Eye (tissue), 1 donor: ENCODE data around the gene MED13L.

Source experiments
- DNase-seq: peaks from one replicate; pipeline ENCODE4 v3.0.0-alpha.2; 2015

MED13L gene

DNA sequence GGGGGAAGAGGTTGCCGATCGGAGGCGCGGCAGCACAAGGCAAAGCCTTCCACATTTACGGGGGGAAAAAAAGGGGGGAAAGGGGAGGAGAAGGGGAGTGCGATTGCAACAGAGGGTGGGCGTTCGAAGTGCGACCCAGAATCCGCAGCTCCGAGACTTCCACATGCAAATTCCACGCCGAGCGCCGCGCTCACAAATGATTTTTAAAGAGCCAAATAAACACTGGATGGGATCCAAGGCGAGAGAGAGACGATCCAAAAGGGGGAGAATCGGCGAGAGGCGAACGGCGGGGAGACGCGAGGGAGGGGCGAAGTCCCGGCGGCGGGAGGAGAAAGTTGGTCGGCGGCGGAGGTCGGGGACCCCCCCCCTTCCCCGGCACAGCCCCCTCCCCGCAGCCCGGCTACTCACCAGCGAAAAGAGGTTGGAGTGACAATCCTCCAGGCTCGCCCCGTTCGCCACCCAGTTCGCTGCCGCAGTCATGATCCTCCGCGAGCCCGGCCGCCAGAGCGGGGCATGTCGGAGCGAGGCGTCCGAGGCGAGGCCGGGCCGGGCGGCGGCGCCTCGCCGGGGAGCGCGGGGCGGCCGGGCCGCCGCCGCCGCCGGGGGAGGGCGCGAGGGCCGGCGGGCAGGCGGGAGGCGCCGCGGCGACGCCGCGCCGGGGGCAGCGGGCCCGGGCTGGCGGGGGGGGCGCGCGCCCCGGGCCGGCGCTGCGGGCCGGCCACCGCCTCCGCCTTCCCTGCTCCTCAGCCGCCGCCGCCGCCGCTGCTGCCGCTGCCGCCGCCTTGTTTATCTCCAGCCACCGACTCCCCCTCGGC is 634 bp downstream of the MED13L start:
- peak; percentile 94 for DNase-seq

DNA sequence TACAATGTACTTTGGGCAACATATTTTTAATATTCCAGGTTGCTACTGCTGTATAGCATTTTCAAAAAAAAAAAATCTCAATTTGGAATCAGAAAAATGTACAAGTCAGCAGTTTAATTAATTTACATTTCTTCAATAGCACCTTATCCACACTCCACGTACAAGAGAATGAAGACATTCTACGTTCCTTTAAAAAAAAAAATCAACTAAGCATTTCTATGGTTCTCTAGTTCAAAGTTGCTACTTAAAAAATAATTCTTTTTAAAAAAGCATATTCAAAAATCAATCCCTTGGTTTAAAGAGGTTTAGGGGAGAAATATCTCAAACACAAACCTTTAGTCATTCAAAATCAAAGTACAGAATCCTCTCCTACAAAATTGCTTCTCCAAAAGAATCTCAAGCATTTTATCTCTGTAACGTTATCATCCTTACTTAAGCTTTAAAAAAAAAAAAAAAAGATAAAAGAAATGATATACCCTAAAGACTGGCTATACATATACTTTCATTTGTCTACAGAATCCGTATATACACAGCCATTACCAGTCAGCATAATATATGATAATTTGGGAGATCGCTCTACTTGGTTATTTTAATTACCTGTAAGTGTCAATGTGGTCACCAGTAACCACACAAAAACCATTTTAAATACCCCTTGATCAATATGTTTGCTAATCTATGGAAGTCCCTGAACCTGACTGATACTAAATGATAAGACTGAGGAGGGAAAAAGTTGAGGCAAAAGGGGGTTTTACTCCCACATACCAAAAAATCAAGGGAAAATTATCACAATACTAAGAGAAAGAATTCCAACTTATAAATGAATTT is 2.7 kb downstream of the MED13L start:
- no peak for DNase-seq

DNA sequence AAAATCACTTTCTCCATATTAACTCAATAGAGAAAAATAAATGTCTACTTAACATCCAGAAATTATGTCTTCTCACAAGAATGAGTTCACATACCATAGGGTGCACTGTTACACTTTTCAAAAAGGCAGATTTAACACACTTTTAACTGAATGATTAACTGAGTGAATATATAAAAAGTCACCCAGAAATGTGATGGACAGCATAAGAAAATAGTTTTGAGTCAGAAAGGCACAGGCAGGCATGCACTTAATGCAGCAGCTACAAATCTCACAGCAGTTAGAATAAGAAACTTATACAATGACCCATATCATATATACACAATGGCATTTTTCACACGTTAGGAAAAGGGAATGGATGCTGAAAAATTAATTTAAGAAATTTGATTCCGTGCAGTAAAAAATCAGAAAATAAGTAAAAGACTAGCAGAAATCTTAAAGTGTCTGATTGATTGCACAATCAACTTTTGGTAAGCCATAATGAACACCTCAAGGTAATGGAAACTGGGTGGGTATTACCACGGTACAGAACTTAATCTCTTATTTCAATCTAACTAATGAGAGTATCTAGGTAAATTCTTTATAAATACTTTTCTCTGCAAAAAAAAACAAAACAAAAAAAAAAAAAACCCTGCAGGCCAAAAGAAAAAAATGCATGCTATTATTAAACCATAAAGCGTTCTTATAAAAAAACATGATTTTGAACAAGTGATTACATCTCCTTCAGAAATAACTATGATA is 3.5 kb downstream of the MED13L start:
- DNase-seq, result no peak

DNA sequence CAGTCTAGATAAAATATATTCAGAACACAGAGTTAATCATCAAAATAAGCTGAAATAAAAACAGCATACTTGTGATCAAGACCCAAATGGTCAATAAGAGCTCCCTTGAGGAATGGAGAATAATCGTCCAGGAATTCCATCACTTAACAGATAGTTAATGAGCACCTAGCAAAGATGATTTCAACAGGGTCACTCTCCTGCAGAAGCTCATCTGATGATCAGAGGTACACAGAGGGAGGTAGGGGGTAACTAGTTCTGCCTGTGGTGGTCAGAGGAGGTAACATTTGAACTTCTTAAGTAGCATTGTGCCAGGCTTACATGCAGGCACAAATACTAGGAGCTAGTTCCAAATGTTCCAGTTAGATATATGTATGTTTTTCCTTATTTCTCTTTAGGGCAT is 9.5 kb downstream of the MED13L start:
- no peak for DNase-seq

DNA sequence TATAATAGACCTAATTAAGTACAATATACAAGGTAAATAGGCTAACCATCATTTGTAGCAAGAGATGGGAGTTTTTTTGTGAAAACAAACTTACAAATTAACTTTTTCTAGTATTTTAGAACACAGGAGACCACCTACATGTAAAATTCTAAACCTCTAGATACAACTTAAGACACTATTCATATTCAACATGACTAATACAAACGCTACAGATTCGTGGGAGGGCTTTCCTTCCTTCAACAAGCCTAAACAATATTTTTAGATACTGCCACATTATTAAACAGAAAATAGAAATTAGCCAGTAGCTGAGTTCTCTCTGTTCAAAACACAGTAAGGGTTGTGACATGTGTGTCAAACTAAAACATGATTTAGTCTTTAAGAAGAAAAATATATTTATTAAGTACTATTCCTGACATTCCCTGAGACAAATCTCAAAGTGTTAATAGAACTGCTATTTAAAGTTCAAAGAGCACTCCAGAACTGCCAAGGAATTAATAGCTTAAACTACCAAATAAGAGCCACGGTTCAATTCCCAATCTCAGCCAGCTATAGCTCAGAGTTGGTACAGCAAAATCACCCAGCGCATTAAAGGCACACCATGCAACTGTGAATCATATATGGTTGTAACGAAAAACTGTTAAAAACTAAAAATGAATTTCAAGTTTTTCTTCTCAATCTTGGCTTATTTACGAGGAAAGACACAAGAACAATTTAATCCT is 10.7 kb downstream of the MED13L start:
- DNase-seq, result no peak

DNA sequence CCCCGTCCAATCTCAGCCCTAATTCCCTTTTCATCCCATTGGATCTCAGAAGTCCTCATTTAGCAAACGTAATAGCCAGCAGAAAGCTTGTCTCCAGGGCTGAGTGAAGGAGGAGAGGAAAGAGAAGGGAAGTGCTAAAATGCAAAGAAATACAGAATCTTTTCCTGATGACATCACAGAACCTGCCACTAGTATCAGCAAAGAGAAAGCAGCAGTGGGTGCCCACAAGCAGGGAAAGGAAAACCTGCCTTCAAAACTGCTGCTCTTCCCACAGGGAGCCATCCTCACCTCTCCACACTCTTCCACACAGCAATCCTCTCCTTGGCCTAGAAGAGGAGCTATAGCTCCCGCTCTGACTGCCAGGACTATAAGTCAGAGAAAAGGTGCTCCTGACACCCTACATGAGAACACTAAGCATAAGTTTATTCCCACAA is 11.3 kb downstream of the MED13L start:
- no peak for DNase-seq

DNA sequence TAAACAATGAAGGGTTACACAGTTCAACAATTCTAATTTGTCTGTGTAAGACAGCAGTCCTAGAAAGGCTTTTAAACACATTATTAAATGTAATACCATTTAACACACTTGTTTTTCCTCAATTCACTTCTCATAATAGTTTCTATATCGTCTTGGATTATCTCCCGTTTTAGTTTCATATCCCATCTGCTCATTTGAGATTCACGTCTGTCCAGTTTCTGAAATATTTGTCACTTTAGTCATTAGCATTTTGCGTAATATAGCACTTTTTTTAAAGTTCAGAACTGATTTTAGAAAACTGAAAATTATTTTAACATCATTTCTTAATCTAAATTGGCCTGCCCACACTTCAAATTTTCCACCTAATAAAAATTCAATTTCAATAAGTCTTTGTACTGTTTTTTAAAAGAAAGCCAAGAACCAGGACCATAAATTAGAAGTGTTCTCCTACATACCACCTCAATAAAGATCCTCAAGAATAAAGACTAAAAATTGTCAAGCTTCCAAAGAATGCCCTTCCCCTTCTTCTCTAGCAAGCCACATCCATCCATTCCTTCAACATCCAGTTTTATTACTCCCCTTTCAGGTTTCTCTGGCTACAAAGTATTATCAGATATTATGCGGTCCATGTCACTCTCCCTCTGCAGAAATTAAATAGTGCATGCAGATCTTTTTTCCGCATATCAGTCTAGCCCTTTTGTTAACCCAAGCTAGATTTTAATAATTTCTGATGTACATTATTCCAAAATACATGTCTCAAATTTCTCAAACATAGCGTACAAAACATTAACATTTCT is 11.9 kb downstream of the MED13L start:
- no peak for DNase-seq

DNA sequence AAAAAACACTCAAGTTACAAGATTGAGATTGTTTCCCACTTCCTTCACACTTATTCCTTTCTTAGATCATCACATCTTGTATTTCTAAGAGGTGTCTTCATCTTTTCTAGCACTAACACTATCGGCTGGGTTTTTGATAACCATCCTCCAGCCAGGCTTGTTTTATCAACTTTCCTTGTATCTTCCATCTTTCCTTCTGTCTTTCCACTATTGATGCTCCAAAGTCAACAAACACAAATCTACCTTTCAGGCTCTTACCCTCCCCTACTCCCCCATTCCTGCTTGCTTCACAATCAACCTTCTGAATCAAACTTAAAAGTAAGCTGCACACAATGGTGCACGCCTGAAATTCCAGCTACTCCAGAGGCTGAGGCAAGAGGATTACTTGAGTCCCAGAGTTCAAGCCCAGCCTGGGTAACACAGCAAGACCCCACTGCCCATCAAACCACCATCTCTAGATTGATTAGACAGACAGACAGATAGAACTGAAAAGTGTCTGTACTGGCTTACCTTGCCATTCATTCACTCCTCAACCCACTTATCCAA is 12.9 kb downstream of the MED13L start:
- DNase-seq, result no peak

DNA sequence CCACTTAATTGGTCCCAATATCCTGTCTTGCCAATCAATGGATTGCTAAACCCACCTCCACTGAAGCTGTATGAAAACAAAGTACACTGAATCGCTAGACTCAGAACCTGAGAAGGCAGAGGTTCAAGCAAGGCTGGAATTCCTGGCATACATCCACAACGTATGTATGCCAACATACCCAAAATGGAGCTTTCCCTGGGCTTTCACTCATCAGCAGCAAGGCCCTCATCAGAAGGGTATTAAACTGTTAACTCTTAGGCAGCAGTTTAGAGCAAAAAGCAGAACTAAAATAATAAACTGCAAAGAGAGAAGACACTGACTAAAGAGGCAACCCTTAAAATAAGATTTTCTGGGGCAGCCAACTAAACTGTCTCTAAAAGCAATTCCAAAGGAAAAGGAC is 13.6 kb downstream of the MED13L start:
- no peak for DNase-seq

DNA sequence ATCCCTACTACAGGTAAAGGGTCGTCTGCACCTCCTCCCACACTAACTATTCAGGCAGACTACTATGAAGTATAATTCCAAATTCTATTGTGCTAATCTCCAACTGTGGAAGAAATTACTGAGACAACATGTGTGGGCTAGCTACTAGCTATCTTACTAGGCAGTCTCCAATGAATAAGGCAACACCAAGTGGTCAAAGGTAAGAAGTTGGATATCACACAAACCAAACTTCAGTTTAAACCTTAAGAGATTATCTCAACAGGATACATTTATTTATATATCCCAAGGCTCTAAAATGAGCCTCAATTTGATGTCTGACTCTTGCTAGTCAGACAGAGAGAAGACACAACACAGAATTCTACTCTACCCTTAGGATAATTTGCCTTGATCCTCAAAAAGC is 14.1 kb downstream of the MED13L start:
- no peak for DNase-seq

DNA sequence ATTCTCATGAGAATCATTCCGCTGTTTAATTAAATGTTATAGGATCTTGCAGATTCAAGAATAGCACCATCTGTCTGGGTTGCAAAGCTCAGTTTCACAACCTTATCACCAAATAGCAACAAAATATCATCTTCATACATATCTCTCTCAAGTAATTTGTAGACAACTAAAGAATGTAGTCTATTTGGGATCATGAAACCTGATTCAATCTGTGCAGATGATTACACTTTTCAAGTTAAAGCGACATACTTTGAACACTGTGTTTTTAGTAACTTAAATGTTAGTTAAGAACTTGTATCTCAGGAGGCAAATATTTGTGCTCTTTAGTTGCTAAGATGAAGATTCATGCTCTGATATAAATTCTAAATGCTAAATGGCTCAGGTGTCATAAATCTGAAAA is 14.8 kb downstream of the MED13L start:
- DNase-seq, result no peak

DNA sequence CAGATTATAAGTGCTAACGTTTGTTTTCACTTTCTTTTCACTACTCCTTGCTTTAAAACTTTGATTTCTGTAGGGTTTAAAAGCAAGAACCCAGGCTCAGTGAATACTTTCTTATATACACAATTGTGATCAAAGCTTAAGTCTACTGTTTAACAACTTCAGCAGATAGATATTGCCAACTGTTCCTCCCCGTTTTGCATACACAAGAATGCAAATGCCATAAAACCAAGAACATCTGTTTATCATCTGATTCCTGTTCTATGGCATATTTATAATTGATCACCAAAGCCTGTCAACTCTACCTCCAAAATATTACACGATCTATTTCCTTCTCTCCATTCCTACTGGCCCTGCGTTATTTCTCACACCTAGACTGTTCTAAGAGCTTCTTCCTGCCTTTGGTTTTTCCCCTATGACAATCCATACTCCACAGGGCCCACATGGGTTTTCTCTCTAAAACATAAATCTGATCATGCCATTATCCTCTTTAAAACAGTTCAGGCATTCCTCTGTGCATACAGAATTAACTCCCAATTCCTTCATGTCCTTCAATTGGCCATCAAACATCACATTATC is 15.9 kb downstream of the MED13L start:
- no peak for DNase-seq

DNA sequence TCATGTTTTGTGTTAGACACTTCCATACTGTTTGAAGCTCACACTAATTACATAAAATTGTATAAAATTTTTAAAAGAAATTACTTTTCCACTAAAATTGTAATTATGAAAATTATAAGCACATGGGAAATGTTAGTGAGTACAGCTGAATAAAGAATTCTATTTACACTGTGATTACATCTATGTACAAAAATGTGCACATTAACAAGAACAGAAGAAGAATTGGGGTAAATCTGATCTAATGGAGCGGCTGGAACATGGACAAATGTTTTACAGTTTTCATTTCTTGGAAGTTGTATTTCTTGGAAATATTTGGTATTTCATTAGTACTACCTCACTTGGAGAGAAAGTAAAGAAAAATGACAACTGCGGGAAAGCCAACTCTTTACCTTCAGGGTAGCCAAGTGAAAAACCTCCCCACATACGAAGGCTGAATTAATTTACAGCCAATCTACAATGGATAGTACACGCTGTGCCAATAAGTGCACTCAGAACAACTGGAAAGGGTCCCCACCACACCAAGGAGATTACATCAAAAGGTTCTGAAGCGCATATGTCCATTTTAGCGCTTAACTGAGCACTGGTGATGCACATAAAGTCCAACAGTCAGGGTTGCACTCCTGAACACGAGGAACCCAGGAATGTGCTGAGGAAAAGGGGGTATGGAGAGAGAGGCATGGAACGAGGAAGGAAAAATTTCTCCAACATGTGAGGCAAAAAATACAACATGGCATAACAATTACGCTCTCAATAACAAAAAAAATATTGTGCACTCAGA is 17.5 kb downstream of the MED13L start:
- DNase-seq, result no peak

DNA sequence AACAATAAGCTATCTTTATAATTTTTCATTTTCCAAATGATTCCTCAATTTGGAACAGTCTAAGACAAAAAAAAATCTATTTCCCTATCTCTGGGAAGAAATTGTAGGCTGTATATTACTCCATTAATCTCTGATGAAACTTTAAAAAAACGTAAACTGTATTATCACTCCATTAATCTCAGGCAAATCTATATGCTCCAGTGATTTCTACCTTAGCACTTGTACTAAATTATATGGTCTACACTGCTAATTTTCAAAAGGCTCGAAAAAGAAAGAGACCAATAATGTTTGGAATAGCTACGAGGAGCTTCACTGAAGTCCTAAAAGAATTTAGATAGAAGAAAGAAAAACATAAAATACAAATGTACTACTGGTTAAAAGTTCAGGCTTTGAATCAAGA is 19.7 kb downstream of the MED13L start:
- DNase-seq, result no peak

DNA sequence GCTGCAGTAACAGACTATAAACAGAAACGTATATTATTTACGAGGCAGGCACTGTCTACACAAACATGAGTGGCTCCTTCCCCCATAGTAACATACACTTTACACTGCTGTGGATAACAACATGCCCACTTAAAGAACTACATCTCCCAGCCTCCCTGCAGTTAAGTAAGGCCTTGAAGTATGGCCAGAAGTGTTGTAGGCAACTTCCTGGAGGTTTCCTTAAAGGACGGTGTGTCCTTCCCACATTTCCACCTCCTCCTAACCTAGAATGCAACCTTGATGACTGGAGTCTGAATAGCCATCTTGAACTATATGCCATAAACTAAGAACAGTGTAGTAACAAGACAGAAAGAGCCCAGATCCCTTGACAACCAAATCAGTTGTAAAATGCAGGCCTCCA is 20.3 kb downstream of the MED13L start:
- DNase-seq, result no peak

DNA sequence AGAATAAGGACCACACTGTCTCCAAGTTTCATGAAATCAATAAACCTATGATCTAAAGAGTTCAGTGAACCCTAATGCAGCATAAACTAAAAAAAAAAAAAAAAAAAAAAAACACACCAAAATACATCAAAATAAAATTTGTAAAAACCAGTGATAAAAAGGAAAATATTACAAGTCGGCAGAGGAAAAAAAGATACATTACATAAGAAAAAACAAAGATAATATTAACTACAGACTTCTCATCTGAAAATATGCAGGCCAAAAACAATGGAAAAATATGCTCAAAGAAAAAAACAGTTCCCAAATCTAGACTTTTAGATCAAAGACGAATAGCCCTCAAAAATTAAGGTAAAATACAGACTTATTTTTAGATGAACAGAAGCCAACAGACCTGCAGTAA is 27.6 kb downstream of the MED13L start:
- no peak for DNase-seq

DNA sequence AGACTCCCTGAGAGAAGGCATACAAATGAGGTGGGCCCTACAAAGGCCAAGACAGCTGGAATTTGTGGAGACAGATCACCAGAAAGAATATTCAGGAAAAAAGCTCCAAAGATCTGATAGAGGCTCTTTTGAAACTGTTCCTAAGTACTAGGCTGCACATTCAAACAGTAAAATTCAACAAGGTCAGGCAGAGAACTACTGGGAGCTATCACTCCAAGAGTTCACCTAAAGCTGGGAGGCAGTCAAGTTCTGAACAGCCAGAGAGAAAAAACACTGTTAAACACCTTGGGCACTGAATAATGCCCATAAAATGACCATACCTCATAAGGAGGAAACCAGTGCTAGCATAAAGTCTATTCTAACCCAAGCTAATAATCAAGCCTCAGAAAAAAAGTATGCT is 28.6 kb downstream of the MED13L start:
- no peak for DNase-seq

DNA sequence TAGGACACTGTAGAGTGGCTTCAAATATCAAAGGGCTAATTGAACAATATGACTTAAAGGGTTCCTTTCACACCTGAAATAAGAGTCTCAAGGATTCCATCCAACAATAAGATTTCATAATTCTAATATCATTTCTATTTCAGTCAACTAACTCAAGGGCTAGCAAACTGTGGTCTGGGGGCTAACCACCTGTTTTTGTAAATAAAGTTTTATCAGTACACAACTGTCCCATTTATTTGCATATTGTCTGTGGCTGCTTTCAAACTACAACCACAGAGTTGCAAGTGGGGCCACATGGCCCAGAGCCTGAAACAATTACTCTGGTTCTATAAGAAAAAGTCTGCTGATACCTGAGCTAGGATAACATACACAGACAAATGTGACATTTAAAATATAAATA is 29.1 kb downstream of the MED13L start:
- DNase-seq, result no peak

DNA sequence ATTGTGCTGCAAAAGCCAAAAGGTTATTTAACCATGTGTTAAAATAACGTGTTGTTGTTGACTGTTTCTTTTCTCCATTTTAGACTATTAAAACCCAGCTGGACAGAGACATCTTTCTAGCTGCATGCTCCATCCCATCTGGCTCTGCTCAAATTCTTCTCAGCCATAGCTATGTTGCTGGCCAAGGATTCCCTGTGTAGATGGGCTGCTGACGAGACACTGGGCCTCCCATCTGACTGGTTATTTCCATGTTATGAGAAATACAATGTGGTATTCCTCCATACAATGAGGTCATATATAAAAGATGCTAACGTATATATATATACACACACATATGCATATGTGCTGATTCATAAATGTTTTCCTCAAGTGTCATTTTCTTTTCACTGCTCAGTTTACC is 30.1 kb downstream of the MED13L start:
- no peak for DNase-seq

DNA sequence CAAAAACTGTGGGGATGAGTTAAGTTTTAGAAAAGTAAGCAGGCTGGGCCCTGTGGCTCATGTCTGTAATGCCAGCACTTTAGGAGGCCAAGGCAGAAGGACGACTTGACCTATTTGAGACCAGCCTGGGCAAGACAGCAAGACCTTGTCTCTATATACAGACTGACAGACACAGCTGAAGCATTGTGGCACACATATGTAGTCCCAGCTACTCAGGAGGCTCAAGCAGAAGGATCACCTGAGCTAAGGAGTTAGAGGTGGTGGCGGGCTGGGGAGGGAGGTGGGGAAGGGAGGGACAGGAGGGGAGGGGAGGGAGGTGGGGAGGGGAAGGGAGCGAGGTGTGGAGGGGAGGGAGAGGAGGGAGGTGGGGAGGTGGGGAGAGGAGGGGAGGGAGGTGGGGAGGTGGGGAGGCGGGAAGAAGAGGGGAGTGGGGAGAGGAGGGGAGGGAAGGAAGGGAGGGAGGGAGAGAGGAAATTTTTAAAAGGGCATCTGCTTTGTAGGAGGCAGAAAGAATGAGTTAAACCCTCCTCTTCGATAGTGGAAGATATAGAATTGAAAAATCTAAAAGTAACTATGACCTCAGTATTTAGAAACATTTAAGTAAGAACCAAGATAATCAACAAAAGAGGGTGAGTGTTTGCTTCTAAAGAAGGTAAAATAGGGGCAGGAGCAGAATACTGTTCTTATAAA is 30.9 kb downstream of the MED13L start:
- no peak for DNase-seq
